ENCODE measurements around the gene PSEN2. TPM values are rescaled to one million over a fixed set of nuclear protein-coding genes. Genes with fewer than 3 reads are reported as not detected.

PSEN2 gene
- polyA plus RNA-seq, 1 donor (not counting 4 experiments of a cell fraction or from before 2014, with no cell fraction given): 9.5 TPM

- H3K4me2 ChIP-seq (ENCODE audit: control insufficient read depth, extremely low read depth, insufficient read depth, low read depth, low read length): no peak overlapping the region
- no peaks in the 10 kb centered on the region for H3K79me2 ChIP-seq (ENCODE audit: control insufficient read depth, insufficient read depth, low read length)
- H3K27me3 ChIP-seq (ENCODE audit: control insufficient read depth, extremely low read depth, insufficient read depth, low read length): no peaks in the 10 kb centered on the region
- H3K4me1 ChIP-seq (ENCODE audit: control insufficient read depth, extremely low read depth, insufficient read depth, low read length): no peaks in the 10 kb centered on the region
- H2AFZ ChIP-seq (ENCODE audit: control insufficient read depth, low read length): no peak overlapping the region
- H4K20me1 ChIP-seq (ENCODE audit: control insufficient read depth, extremely low read depth, insufficient read depth, low read length): no peaks in the 10 kb centered on the region
- H3K9me3 ChIP-seq (ENCODE audit: control insufficient read depth, low read depth, low read length): no peaks in the 10 kb centered on the region
- TF ChIP-seq EZH2 (IDR thresholded peaks at IDR 0.05; ENCODE audit: low read length): no peak
- TF ChIP-seq, protein P1, sequence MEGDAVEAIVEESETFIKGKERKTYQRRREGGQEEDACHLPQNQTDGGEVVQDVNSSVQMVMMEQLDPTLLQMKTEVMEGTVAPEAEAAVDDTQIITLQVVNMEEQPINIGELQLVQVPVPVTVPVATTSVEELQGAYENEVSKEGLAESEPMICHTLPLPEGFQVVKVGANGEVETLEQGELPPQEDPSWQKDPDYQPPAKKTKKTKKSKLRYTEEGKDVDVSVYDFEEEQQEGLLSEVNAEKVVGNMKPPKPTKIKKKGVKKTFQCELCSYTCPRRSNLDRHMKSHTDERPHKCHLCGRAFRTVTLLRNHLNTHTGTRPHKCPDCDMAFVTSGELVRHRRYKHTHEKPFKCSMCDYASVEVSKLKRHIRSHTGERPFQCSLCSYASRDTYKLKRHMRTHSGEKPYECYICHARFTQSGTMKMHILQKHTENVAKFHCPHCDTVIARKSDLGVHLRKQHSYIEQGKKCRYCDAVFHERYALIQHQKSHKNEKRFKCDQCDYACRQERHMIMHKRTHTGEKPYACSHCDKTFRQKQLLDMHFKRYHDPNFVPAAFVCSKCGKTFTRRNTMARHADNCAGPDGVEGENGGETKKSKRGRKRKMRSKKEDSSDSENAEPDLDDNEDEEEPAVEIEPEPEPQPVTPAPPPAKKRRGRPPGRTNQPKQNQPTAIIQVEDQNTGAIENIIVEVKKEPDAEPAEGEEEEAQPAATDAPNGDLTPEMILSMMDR (optimal IDR thresholded peaks at IDR 0.05 in 1 of 3, IDR thresholded peaks at IDR 0.05 in 1 of 3, conservative IDR thresholded peaks at IDR 0.05 in 1 of 3; ENCODE audit: extremely low read depth in 1 of 3, insufficient read depth in 2 of 3, low read length in 3 of 3): no peak
- no peaks in the 10 kb centered on the region for H3K9me1 ChIP-seq (ENCODE audit: control insufficient read depth, extremely low read depth, insufficient read depth, low read length)
- no peak overlapping the region for H3K27ac ChIP-seq (ENCODE audit: control insufficient read depth, insufficient read depth, low read length)
- H3K4me3 ChIP-seq (ENCODE audit: control insufficient read depth in 2 of 3, extremely low read depth in 1 of 3, insufficient read depth in 2 of 3, low read depth in 1 of 3, low read length in 3 of 3): no peak overlapping the region
- no peak for DNase-seq (ENCODE audit: low read depth, low spot score)
- peaks cover 5 to 25% of the 10 kb centered on the region in 2 experiments for H3K36me3 ChIP-seq (ENCODE audit: control insufficient read depth in 2 of 2, extremely low read depth in 1 of 2, insufficient read depth in 2 of 2, low read length in 2 of 2)
- H3K9ac ChIP-seq (ENCODE audit: control insufficient read depth, extremely low read depth, insufficient read depth, low read length): no peak overlapping the region
- FAIRE-seq: no peak
- dilution Hi-C loops (cut with MboI; ENCODE audit: extremely low pct_ligation_motif_present, low sequenced_read_pairs): no loop called here
These were observed 21.6 kb downstream of the PSEN2 start for GRCh38 chr1:226891846-226892523.

DNA sequence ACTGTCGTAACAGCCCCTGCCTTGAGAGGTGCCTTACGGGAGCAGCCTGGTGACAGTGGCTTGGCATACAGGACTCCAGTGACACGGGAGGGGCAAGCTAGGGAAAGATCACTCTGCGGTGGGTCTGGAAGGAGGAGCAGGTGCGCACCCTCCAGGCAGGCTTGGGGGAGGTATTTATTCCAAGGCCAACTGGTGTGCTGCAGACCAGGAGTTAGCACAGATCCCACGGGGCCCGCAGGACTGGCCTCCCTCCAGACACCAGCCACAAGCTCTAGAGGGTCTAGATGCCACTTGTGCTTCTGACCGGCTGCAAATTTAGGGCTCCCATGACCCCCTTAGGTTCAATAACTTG is 22.1 kb downstream of the PSEN2 start:
- no peak overlapping the region for H3K4me3 ChIP-seq (ENCODE audit: control insufficient read depth in 2 of 3, extremely low read depth in 1 of 3, insufficient read depth in 2 of 3, low read depth in 1 of 3, low read length in 3 of 3)
- H3K79me2 ChIP-seq (ENCODE audit: control insufficient read depth, insufficient read depth, low read length): no peaks in the 10 kb centered on the region
- peaks cover 5 to 23% of the 10 kb centered on the region in 2 experiments for H3K36me3 ChIP-seq (ENCODE audit: control insufficient read depth in 2 of 2, extremely low read depth in 1 of 2, insufficient read depth in 2 of 2, low read length in 2 of 2)
- FAIRE-seq (no peak), DNase-seq (ENCODE audit: low read depth, low spot score) (no peak)
- TF ChIP-seq, protein P1 (optimal IDR thresholded peaks at IDR 0.05 in 1 of 3, IDR thresholded peaks at IDR 0.05 in 1 of 3, conservative IDR thresholded peaks at IDR 0.05 in 1 of 3; ENCODE audit: extremely low read depth in 1 of 3, insufficient read depth in 2 of 3, low read length in 3 of 3): no peak
- TF ChIP-seq EZH2 (IDR thresholded peaks at IDR 0.05; ENCODE audit: low read length): no peak
- H3K9me3 ChIP-seq (ENCODE audit: control insufficient read depth, low read depth, low read length): no peaks in the 10 kb centered on the region
- H2AFZ ChIP-seq (ENCODE audit: control insufficient read depth, low read length): no peak overlapping the region
- no peak overlapping the region for H3K4me2 ChIP-seq (ENCODE audit: control insufficient read depth, extremely low read depth, insufficient read depth, low read depth, low read length)
- H3K9ac ChIP-seq (ENCODE audit: control insufficient read depth, extremely low read depth, insufficient read depth, low read length): no peak overlapping the region
- H3K27ac ChIP-seq (ENCODE audit: control insufficient read depth, insufficient read depth, low read length): no peak overlapping the region
- H4K20me1 ChIP-seq (ENCODE audit: control insufficient read depth, extremely low read depth, insufficient read depth, low read length): no peaks in the 10 kb centered on the region
- no peaks in the 10 kb centered on the region for H3K9me1 ChIP-seq (ENCODE audit: control insufficient read depth, extremely low read depth, insufficient read depth, low read length)
- H3K27me3 ChIP-seq (ENCODE audit: control insufficient read depth, extremely low read depth, insufficient read depth, low read length): no peaks in the 10 kb centered on the region
- H3K4me1 ChIP-seq (ENCODE audit: control insufficient read depth, extremely low read depth, insufficient read depth, low read length): no peaks in the 10 kb centered on the region
- dilution Hi-C loops (cut with MboI; ENCODE audit: extremely low pct_ligation_motif_present, low sequenced_read_pairs): no loop called here
